ENCODE results near the gene RPS3.

RPS3 gene

GRCh38 chr11:75420224-75421034, 21.1 kb downstream of the RPS3 start:
- DNase-seq (ENCODE audit: low read depth), result no peak

GRCh38 chr11:75421035-75421602, 21.8 kb downstream of the RPS3 start:
- no peak for DNase-seq (ENCODE audit: low read depth)

GRCh38 chr11:75421902-75422247, 22.6 kb downstream of the RPS3 start:
- no peak for DNase-seq (ENCODE audit: low read depth)

GRCh38 chr11:75422248-75423231, 23.2 kb downstream of the RPS3 start:
- no peak for DNase-seq (ENCODE audit: low read depth)

GRCh38 chr11:75423721-75424120, 24.4 kb downstream of the RPS3 start:
- DNase-seq (ENCODE audit: low read depth), result no peak

- no peak for DNase-seq (ENCODE audit: low read depth)
These were observed 25.1 kb downstream of the RPS3 start for GRCh38 chr11:75424396-75424795.

- DNase-seq (ENCODE audit: low read depth), result no peak
These were observed 26.1 kb downstream of the RPS3 start for GRCh38 chr11:75425422-75425821.

GRCh38 chr11:75426720-75427086, 27.4 kb downstream of the RPS3 start:
- DNase-seq (ENCODE audit: low read depth), result no peak

- DNase-seq (ENCODE audit: low read depth), result no peak
These were observed 27.9 kb downstream of the RPS3 start for GRCh38 chr11:75427181-75427580.

GRCh38 chr11:75428281-75428724, 29.0 kb downstream of the RPS3 start:
- DNase-seq (ENCODE audit: low read depth), result peak; percentile 39

GRCh38 chr11:75428989-75429640, 29.8 kb downstream of the RPS3 start:
- DNase-seq (ENCODE audit: low read depth), result no peak

GRCh38 chr11:75429641-75429901, 30.3 kb downstream of the RPS3 start:
- no peak for DNase-seq (ENCODE audit: low read depth)

- peak; percentile 16 for DNase-seq (ENCODE audit: low read depth)
These were observed 30.8 kb downstream of the RPS3 start for GRCh38 chr11:75429902-75430713.

- DNase-seq (ENCODE audit: low read depth), result no peak
These were observed 31.6 kb downstream of the RPS3 start for GRCh38 chr11:75430714-75431532.

GRCh38 chr11:75431533-75432525, 32.5 kb downstream of the RPS3 start:
- DNase-seq (ENCODE audit: low read depth), result no peak

GRCh38 chr11:75432911-75433321, 33.6 kb downstream of the RPS3 start, which contains the start of gene KLHL35:
TSS of gene KLHL35 (minus strand) at chr11:75433203. CDS start at chr11:75430629, 2,574 bp downstream.
- no peak for DNase-seq (ENCODE audit: low read depth)

- DNase-seq (ENCODE audit: low read depth), result no peak
These were observed 34.1 kb downstream of the RPS3 start for GRCh38 chr11:75433443-75433842.

- no peak for DNase-seq (ENCODE audit: low read depth)
These were observed 34.7 kb downstream of the RPS3 start for GRCh38 chr11:75434051-75434450.

- no peak for DNase-seq (ENCODE audit: low read depth)
These were observed 35.7 kb downstream of the RPS3 start for GRCh38 chr11:75434886-75435570.

Data from stimulated activated CD8-positive, alpha-beta memory T cell treated with anti-CD3 and anti-CD28 coated beads, Interleukin-12 subunit alpha, Interleukin-12 subunit beta, amount 100 ng/mL, for 1 hour (primary cell).